Measurements from ENCODE around the gene TTC3.
"Not testable (repeated sequence)": the region's sequence is repeated elsewhere in the genome, so short reads cannot be mapped to it uniquely, and the experiment has no call there.

TTC3 gene

DNA sequence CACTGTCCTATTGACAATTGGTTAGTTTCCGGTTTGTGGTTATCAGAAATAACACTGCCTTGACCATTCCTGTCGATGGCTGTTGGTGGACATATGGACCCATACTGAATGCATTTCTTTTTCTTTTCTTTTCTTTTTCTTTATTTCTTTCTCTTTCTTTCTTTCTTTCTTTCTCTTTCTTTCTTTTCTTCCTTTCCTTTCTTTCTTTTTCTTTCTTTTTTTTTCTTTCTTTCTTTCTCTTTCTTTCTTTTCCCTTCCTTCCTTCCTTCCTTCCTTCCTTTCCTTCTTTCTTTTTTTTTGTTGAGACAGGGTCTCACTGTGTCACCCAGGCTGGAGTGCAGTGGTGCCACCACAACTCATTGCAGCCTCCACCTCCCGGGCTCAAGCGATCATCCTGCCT, 42.2 kb upstream of the TTC3 start:
- Histone ChIP-seq H3F3A (ENCODE audit: insufficient read depth, low read length) (no peaks in the 10 kb centered on the region), H3K9me2 (replicated peaks; ENCODE audit: insufficient read depth, low read length) (no peaks in the 10 kb centered on the region)
- TF ChIP-seq, protein P1, sequence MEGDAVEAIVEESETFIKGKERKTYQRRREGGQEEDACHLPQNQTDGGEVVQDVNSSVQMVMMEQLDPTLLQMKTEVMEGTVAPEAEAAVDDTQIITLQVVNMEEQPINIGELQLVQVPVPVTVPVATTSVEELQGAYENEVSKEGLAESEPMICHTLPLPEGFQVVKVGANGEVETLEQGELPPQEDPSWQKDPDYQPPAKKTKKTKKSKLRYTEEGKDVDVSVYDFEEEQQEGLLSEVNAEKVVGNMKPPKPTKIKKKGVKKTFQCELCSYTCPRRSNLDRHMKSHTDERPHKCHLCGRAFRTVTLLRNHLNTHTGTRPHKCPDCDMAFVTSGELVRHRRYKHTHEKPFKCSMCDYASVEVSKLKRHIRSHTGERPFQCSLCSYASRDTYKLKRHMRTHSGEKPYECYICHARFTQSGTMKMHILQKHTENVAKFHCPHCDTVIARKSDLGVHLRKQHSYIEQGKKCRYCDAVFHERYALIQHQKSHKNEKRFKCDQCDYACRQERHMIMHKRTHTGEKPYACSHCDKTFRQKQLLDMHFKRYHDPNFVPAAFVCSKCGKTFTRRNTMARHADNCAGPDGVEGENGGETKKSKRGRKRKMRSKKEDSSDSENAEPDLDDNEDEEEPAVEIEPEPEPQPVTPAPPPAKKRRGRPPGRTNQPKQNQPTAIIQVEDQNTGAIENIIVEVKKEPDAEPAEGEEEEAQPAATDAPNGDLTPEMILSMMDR (IDR thresholded peaks at IDR 0.05; ENCODE audit: low read length) = no peak
- no peak for TF ChIP-seq EZH2phosphoT487 (IDR thresholded peaks at IDR 0.05; ENCODE audit: low read length)
- no peak for TF ChIP-seq EZH2 (optimal IDR thresholded peaks at IDR 0.05; ENCODE audit: low read depth, low read length)

DNA sequence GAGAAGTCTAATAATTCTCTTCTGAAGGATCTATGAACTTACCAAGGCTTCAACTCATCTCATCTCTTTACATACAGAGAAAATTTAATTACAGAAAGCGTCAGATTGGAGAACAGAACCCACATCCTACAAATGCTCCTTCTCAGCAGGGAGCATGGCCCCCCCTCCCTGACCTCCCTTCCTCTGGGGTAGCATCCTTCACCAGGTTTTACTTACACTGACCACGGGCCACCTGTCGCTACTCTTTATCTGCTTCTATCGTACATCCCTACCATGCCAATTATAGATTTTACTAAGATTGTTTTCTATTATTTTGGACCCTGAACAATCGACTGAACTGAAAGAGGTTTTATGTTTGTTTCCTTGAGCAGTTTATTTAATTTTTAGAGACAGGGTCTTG, 40.8 kb upstream of the TTC3 start:
- DNase-seq = no peak
- H4K20me1 ChIP-seq (ENCODE audit: insufficient read depth, low read length) = no peaks in the 10 kb centered on the region
- H3K27me3 ChIP-seq (replicated peaks; ENCODE audit: insufficient read depth, low read length) = no peaks in the 10 kb centered on the region
- H3K4me3 ChIP-seq (ENCODE audit: low read length) = no peak overlapping the region
- H3K36me3 ChIP-seq (replicated peaks; ENCODE audit: insufficient read depth, low read length) = no peaks in the 10 kb centered on the region
- H3K9me2 ChIP-seq (replicated peaks; ENCODE audit: insufficient read depth, low read length) = no peaks in the 10 kb centered on the region
- no peak overlapping the region for H2AFZ ChIP-seq (ENCODE audit: low read length)
- no peak overlapping the region for H3K27ac ChIP-seq (ENCODE audit: low read length)
- H3K4me2 ChIP-seq (ENCODE audit: low read depth, low read length) = no peak overlapping the region
- H3F3A ChIP-seq (ENCODE audit: insufficient read depth, low read length) = no peaks in the 10 kb centered on the region
- no peak for TF ChIP-seq EZH2 (optimal IDR thresholded peaks at IDR 0.05; ENCODE audit: low read depth, low read length)
- no peak for TF ChIP-seq EZH2phosphoT487 (IDR thresholded peaks at IDR 0.05; ENCODE audit: low read length)
- TF ChIP-seq, protein P1 (IDR thresholded peaks at IDR 0.05; ENCODE audit: low read length) = no peak
- no peaks in the 10 kb centered on the region for H3K9me3 ChIP-seq (replicated peaks; ENCODE audit: insufficient read depth, low read length)
- no peak overlapping the region for H3K9ac ChIP-seq (ENCODE audit: low read length)
- no peaks in the 10 kb centered on the region for H3K79me2 ChIP-seq (ENCODE audit: low read length)
- no peaks in the 10 kb centered on the region for H3K4me1 ChIP-seq (ENCODE audit: low read length)

More for the DNA sequence above, 42.2 kb upstream of the TTC3 start:
- Histone ChIP-seq H3K36me3 (replicated peaks; ENCODE audit: insufficient read depth, low read length) (no peaks in the 10 kb centered on the region), H2AFZ (ENCODE audit: low read length) (no peak overlapping the region), H3K27ac (ENCODE audit: low read length) (no peak overlapping the region), H3K4me1 (ENCODE audit: low read length) (no peaks in the 10 kb centered on the region), H3K79me2 (ENCODE audit: low read length) (no peaks in the 10 kb centered on the region), H3K4me2 (ENCODE audit: low read depth, low read length) (no peak overlapping the region), H4K20me1 (ENCODE audit: insufficient read depth, low read length) (no peaks in the 10 kb centered on the region), H3K9me3 (replicated peaks; ENCODE audit: insufficient read depth, low read length) (no peaks in the 10 kb centered on the region), H3K27me3 (replicated peaks; ENCODE audit: insufficient read depth, low read length) (no peaks in the 10 kb centered on the region), H3K9ac (ENCODE audit: low read length) (no peak overlapping the region), H3K4me3 (ENCODE audit: low read length) (no peak overlapping the region)
- DNase-seq = no peak

DNA sequence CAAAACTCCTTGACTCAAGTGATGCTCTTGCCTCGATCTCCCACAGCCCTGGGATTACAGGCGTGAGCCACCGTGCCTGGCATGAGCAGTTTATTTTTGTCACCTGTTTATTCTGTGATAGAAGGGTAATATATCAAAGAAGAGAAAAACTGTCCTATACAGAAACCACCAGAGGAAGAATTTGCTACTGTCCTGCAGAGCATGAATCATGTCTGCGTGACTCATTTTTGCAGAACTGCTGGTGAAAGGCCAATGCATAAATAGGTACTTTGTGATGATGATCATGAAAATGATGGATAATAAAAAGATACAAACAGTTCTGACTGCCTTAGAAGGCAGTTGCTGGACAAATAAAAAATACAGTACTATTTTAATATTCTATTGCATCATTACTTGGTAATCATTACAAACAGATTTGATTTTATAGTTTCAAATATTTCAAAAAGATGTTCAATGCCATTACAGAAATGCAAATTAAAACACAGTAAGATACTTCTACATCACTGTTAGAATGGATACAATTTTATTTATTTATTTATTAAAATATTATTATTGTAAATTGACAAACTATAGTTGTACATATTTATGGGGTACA, 40.1 kb upstream of the TTC3 start:
- no peaks in the 10 kb centered on the region for H3K79me2 ChIP-seq (ENCODE audit: low read length)
- DNase-seq = no peak
- H3K4me1 ChIP-seq (ENCODE audit: low read length) = no peaks in the 10 kb centered on the region
- no peaks in the 10 kb centered on the region for H3K9me3 ChIP-seq (replicated peaks; ENCODE audit: insufficient read depth, low read length)
- no peak overlapping the region for H3K9ac ChIP-seq (ENCODE audit: low read length)
- no peak overlapping the region for H3K4me2 ChIP-seq (ENCODE audit: low read depth, low read length)
- TF ChIP-seq EZH2 (optimal IDR thresholded peaks at IDR 0.05; ENCODE audit: low read depth, low read length) (no peak), EZH2phosphoT487 (IDR thresholded peaks at IDR 0.05; ENCODE audit: low read length) (no peak)
- TF ChIP-seq, protein P1 (IDR thresholded peaks at IDR 0.05; ENCODE audit: low read length) = no peak
- no peaks in the 10 kb centered on the region for H4K20me1 ChIP-seq (ENCODE audit: insufficient read depth, low read length)
- no peaks in the 10 kb centered on the region for H3K9me2 ChIP-seq (replicated peaks; ENCODE audit: insufficient read depth, low read length)
- H3K36me3 ChIP-seq (replicated peaks; ENCODE audit: insufficient read depth, low read length) = no peaks in the 10 kb centered on the region
- no peak overlapping the region for H3K4me3 ChIP-seq (ENCODE audit: low read length)
- H3F3A ChIP-seq (ENCODE audit: insufficient read depth, low read length) = no peaks in the 10 kb centered on the region
- H3K27me3 ChIP-seq (replicated peaks; ENCODE audit: insufficient read depth, low read length) = no peaks in the 10 kb centered on the region
- H2AFZ ChIP-seq (ENCODE audit: low read length) = no peak overlapping the region
- H3K27ac ChIP-seq (ENCODE audit: low read length) = no peak overlapping the region

DNA sequence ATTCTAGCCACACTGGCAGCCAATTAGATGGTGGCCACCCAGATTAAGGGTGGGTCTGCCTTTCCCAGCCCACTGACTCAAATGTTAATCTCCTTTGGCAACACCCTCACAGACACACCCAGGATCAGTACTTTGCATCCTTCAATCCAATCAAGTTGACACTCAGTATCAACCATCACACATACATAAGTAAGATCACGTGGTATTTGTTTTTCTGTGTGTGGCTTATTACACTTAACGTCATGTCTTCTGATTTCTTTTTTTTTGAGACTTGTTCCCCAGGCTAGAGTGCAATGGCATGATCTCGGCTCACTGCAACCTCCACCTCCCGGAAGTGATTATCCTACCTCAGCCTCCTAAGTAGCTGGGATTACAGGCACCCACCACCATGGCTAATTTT, 38.7 kb upstream of the TTC3 start:
- H3K9me2 ChIP-seq (replicated peaks; ENCODE audit: insufficient read depth, low read length); H4K20me1 ChIP-seq (ENCODE audit: insufficient read depth, low read length); H3K9me3 ChIP-seq (replicated peaks; ENCODE audit: insufficient read depth, low read length); H3K9ac ChIP-seq (ENCODE audit: low read length); H3K36me3 ChIP-seq (replicated peaks; ENCODE audit: insufficient read depth, low read length); H3K27ac ChIP-seq (ENCODE audit: low read length); H3K4me3 ChIP-seq (ENCODE audit: low read length); DNase-seq; H2AFZ ChIP-seq (ENCODE audit: low read length); H3K79me2 ChIP-seq (ENCODE audit: low read length); H3F3A ChIP-seq (ENCODE audit: insufficient read depth, low read length); H3K27me3 ChIP-seq (replicated peaks; ENCODE audit: insufficient read depth, low read length); H3K4me2 ChIP-seq (ENCODE audit: low read depth, low read length); H3K4me1 ChIP-seq (ENCODE audit: low read length): not testable (repeated sequence)

All from MM.1S (cell line).